ENCODE results near the gene ISCA1. TPM values are rescaled to one million over a fixed set of nuclear protein-coding genes. Genes with fewer than 3 reads are reported as not detected.

The ISCA1 gene
- polyA plus RNA-seq, 1 donor from 2014 or later, result 141 TPM

DNA sequence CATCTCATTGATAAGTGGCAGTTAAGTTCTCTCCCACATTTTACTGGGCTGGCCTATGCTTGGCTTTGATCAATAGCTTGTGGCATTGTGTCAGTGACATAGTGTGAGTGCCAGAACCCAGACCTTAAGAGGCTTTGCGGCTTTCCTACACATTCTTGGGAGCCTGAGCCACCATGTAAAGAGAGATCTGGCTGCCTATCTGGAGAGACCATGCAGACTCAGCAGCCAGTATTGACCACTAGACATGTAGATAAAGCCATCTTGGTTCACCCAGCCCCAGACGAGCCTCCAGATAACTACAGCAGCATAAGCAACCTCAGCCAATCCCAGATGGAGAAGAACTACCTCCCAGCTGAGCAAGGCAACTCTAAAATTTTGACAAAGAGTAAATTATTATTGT, 51.5 kb downstream of the ISCA1 start:
- no peak overlapping the region for H3K27ac ChIP-seq (ENCODE audit: low read length)

GRCh38 chr9:86222667-86223066, 59.7 kb downstream of the ISCA1 start:
- Histone ChIP-seq H3K4me3 (ENCODE audit: low read length) (no peak overlapping the region), H3K79me2 (replicated peaks; ENCODE audit: insufficient read depth, low read length) (no peaks in the 10 kb centered on the region), H4K20me1 (ENCODE audit: insufficient read depth) (no peaks in the 10 kb centered on the region), H3K27ac (ENCODE audit: low read length) (no peak overlapping the region), H3K27me3 (ENCODE audit: insufficient read depth, low read depth, low read length) (no peaks in the 10 kb centered on the region), H3K36me3 (ENCODE audit: insufficient read depth, low read length) (no peaks in the 10 kb centered on the region), H3K9ac (ENCODE audit: low read length) (no peak overlapping the region), H3K4me2 (ENCODE audit: low read length) (no peak overlapping the region), H2AFZ (ENCODE audit: low read depth, low read length) (no peak overlapping the region), H3K9me2 (ENCODE audit: insufficient read depth, low read length) (no peaks in the 10 kb centered on the region), H3F3A (ENCODE audit: insufficient read depth, low read length, poor library complexity, severe bottlenecking) (no peaks in the 10 kb centered on the region), H3K9me3 (ENCODE audit: low read length) (no peaks in the 10 kb centered on the region)
- TF ChIP-seq SMC3 (conservative IDR thresholded peaks at IDR 0.05; ENCODE audit: poor library complexity) (no peak), EZH2 (IDR thresholded peaks at IDR 0.05; ENCODE audit: borderline replicate concordance, insufficient read depth, low read length, poor library complexity, severe bottlenecking) (no peak), POLR2AphosphoS5 (IDR thresholded peaks at IDR 0.05) (no peak), MXI1 (conservative IDR thresholded peaks at IDR 0.05; ENCODE audit: poor library complexity, severe bottlenecking) (no peak), RAD21 (conservative IDR thresholded peaks at IDR 0.05) (no peak), EP300 (conservative IDR thresholded peaks at IDR 0.05; ENCODE audit: poor library complexity, severe bottlenecking) (no peak), TAF1 (IDR thresholded peaks at IDR 0.05; ENCODE audit: low read depth) (no peak)
- TF ChIP-seq, protein P1, sequence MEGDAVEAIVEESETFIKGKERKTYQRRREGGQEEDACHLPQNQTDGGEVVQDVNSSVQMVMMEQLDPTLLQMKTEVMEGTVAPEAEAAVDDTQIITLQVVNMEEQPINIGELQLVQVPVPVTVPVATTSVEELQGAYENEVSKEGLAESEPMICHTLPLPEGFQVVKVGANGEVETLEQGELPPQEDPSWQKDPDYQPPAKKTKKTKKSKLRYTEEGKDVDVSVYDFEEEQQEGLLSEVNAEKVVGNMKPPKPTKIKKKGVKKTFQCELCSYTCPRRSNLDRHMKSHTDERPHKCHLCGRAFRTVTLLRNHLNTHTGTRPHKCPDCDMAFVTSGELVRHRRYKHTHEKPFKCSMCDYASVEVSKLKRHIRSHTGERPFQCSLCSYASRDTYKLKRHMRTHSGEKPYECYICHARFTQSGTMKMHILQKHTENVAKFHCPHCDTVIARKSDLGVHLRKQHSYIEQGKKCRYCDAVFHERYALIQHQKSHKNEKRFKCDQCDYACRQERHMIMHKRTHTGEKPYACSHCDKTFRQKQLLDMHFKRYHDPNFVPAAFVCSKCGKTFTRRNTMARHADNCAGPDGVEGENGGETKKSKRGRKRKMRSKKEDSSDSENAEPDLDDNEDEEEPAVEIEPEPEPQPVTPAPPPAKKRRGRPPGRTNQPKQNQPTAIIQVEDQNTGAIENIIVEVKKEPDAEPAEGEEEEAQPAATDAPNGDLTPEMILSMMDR (IDR thresholded peaks at IDR 0.05; ENCODE audit: poor library complexity, severe bottlenecking), result no peak
- TF ChIP-seq, protein P2, sequence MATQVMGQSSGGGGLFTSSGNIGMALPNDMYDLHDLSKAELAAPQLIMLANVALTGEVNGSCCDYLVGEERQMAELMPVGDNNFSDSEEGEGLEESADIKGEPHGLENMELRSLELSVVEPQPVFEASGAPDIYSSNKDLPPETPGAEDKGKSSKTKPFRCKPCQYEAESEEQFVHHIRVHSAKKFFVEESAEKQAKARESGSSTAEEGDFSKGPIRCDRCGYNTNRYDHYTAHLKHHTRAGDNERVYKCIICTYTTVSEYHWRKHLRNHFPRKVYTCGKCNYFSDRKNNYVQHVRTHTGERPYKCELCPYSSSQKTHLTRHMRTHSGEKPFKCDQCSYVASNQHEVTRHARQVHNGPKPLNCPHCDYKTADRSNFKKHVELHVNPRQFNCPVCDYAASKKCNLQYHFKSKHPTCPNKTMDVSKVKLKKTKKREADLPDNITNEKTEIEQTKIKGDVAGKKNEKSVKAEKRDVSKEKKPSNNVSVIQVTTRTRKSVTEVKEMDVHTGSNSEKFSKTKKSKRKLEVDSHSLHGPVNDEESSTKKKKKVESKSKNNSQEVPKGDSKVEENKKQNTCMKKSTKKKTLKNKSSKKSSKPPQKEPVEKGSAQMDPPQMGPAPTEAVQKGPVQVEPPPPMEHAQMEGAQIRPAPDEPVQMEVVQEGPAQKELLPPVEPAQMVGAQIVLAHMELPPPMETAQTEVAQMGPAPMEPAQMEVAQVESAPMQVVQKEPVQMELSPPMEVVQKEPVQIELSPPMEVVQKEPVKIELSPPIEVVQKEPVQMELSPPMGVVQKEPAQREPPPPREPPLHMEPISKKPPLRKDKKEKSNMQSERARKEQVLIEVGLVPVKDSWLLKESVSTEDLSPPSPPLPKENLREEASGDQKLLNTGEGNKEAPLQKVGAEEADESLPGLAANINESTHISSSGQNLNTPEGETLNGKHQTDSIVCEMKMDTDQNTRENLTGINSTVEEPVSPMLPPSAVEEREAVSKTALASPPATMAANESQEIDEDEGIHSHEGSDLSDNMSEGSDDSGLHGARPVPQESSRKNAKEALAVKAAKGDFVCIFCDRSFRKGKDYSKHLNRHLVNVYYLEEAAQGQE (IDR thresholded peaks at IDR 0.05; ENCODE audit: borderline replicate concordance), result no peak

More for the DNA sequence above, 51.5 kb downstream of the ISCA1 start:
- Histone ChIP-seq H4K20me1 (ENCODE audit: insufficient read depth) (no peaks in the 10 kb centered on the region), H3K9me3 (ENCODE audit: low read length) (no peaks in the 10 kb centered on the region), H3F3A (ENCODE audit: insufficient read depth, low read length, poor library complexity, severe bottlenecking) (no peaks in the 10 kb centered on the region), H2AFZ (ENCODE audit: low read depth, low read length) (no peak overlapping the region), H3K4me3 (ENCODE audit: low read length) (no peak overlapping the region), H3K36me3 (ENCODE audit: insufficient read depth, low read length) (no peaks in the 10 kb centered on the region), H3K9ac (ENCODE audit: low read length) (no peak overlapping the region), H3K27me3 (ENCODE audit: insufficient read depth, low read depth, low read length) (no peaks in the 10 kb centered on the region), H3K9me2 (ENCODE audit: insufficient read depth, low read length) (no peaks in the 10 kb centered on the region), H3K79me2 (replicated peaks; ENCODE audit: insufficient read depth, low read length) (no peaks in the 10 kb centered on the region), H3K4me2 (ENCODE audit: low read length) (no peak overlapping the region)
- no peak for TF ChIP-seq RAD21 (conservative IDR thresholded peaks at IDR 0.05)
- TF ChIP-seq, protein P1 (IDR thresholded peaks at IDR 0.05; ENCODE audit: poor library complexity, severe bottlenecking), result no peak
- TF ChIP-seq, protein P2 (IDR thresholded peaks at IDR 0.05; ENCODE audit: borderline replicate concordance), result no peak
- TF ChIP-seq POLR2AphosphoS5 (IDR thresholded peaks at IDR 0.05), result no peak
- TF ChIP-seq MXI1 (conservative IDR thresholded peaks at IDR 0.05; ENCODE audit: poor library complexity, severe bottlenecking), result no peak
- TF ChIP-seq SMC3 (conservative IDR thresholded peaks at IDR 0.05; ENCODE audit: poor library complexity), result no peak
- TF ChIP-seq TAF1 (IDR thresholded peaks at IDR 0.05; ENCODE audit: low read depth), result no peak
- no peak for TF ChIP-seq EZH2 (IDR thresholded peaks at IDR 0.05; ENCODE audit: borderline replicate concordance, insufficient read depth, low read length, poor library complexity, severe bottlenecking)
- no peak for TF ChIP-seq EP300 (conservative IDR thresholded peaks at IDR 0.05; ENCODE audit: poor library complexity, severe bottlenecking)

Measured in neural cell (in vitro differentiated cells).